ENCODE data around the gene RRAS. TPM values are rescaled to one million over a fixed set of nuclear protein-coding genes. Genes with fewer than 3 reads are reported as not detected.
A peak's percentile ranks its signal among the peaks of the same experiment; 100 is the strongest.
"Not testable (repeated sequence)": the region's sequence is repeated elsewhere in the genome, so short reads cannot be mapped to it uniquely, and the experiment has no call there.

Gene RRAS
- total RNA-seq, 2 donors from 2014 or later = 11.3 to 13.5 TPM

DNA sequence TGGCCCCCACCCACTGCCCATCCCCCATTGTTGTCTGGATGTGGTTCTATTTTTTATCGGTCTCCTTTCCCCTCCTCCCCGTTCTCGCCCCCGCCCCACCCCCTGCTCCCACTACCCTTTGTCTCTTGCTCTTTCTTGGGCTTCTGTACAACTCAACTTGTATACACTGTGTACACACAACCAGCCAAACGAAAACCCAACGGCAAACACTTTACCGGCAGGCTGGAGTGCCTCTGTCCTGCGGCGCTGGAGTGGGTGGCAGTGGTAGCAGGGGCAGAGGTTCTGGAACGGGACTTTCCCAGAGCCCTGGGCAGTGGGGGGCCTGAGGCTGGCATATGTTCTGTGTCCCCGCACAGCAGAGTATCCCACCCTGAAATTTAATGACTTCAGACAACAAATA lies 13.7 kb downstream of the RRAS start:
- no peak overlapping the region for H3K4me3 Mint-ChIP-seq
- peaks cover 0 to 14% of the 10 kb centered on the region in 2 donors for H3K36me3 Mint-ChIP-seq (ENCODE audit: insufficient read depth in 2 of 2)

DNA sequence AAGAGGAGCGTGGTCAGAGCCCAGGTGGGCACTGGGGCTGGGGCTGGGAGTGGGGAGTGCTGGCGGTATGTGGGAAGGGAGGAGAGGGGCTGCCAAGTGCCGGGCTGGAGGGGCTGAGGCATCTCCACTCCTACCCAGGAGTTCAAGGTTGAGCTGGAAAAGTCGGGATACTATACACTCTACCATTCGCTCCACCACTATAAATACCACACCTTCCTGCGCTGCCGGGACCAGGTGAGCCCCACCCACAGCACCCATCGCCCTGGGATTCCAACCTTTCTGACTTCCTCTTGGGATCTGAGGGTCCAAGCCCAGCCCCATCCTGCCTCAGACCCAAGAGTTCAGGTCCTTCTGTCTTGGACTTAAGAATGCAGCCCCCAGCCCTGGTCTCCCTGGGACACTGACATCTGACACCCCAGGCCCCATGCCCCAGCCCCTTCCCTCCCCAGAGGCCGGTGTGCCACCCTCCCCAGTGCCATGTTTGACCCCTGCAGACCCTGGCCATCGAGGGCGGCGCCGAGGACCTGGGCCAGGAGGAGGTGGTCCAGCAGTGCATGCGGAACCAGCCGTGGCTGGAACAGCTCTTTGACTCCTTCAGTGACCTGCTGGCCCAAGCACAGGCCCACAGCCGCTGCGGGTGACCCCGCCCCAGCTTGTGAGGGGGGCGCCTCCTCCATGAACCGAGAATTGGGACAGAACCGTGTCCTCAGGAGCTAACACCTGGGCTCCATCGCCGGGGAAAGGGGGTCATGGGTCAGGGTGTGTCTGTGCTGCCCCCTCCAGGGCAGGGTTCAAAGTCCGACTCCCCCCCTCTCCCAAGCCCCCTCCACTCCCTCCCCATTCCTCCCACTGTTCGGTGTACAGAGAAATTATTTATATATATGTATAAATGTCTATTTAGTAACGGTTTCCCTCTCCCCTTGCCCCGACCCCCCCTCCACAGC lies 14.7 kb downstream of the RRAS start:
- no peak overlapping the region for H3K27ac Mint-ChIP-seq
- DNase-seq (no peak), ATAC-seq (replicated peaks in 1 of 2) (no peak)
- H3K9me3 Mint-ChIP-seq = no peaks in the 10 kb centered on the region
- H3K27me3 Mint-ChIP-seq (ENCODE audit: low read depth) = no peaks in the 10 kb centered on the region
- peaks cover 0 to 14% of the 10 kb centered on the region in 2 donors for H3K36me3 Mint-ChIP-seq (ENCODE audit: insufficient read depth in 2 of 2)
- H3K4me3 Mint-ChIP-seq = no peak overlapping the region
- H3K4me1 Mint-ChIP-seq (ENCODE audit: low read depth) = no peaks in the 10 kb centered on the region

More for the DNA sequence above, 13.7 kb downstream of the RRAS start:
- Mint-ChIP-seq H3K27ac (no peak overlapping the region), H3K27me3 (ENCODE audit: low read depth) (no peaks in the 10 kb centered on the region), H3K9me3 (no peaks in the 10 kb centered on the region), H3K4me1 (ENCODE audit: low read depth) (no peaks in the 10 kb centered on the region)
- DNase-seq (no peak), ATAC-seq (replicated peaks in 1 of 2) (no peak)

DNA sequence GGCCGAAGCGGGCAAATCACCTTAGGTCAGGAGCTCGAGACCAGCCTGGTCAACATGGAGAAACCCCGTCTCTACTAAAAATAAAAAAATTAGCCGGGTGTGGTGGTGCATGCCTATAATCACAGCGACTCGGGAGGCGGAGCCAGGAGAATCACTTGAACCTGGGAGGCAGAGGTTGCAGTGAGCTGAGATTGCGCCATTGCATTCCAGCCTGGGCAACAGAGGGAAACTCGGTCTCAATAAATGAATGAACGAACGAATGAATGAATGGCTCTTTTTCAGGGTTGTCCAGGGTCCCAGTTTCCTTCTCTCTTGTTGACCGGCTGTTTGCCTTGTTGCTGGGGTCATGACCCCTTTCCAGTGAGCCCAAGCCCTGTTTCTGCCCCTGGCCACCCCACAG lies 22.1 kb downstream of the RRAS start:
- ATAC-seq (replicated peaks in 1 of 2); H3K27me3 Mint-ChIP-seq (ENCODE audit: low read depth); DNase-seq; H3K4me3 Mint-ChIP-seq; H3K27ac Mint-ChIP-seq; H3K9me3 Mint-ChIP-seq: not testable (repeated sequence)
- H3K36me3 Mint-ChIP-seq (ENCODE audit: insufficient read depth in 2 of 2) = peaks cover 11 to 29% of the 10 kb centered on the region in 2 donors
- peaks cover 20% of the 10 kb centered on the region for H3K4me1 Mint-ChIP-seq (ENCODE audit: low read depth)

DNA sequence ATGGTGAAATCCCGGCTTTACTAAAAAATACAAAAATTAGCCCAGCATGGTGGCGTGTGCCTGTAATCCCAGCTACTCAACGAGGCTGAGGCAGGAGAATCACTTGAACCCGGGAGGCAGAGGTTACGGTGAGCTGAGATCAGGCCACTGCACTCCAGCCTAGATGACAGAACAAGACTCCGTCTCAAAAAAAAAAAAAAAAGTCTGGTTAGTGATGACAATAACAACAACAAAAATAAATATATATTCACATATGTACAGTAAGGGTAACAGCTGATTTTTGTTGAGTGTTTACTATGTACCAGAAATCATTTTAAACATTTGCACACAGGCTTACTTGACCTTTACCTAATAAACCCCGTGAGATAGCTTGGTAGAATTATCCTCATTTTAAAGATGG lies 23.0 kb downstream of the RRAS start:
- no peaks in the 10 kb centered on the region for H3K27me3 Mint-ChIP-seq (ENCODE audit: low read depth)
- no peak overlapping the region for H3K4me3 Mint-ChIP-seq
- ATAC-seq (replicated peaks in 1 of 2) (no peak), DNase-seq (no peak)
- H3K27ac Mint-ChIP-seq = no peak overlapping the region
- peaks cover 20% of the 10 kb centered on the region for H3K4me1 Mint-ChIP-seq (ENCODE audit: low read depth)
- no peaks in the 10 kb centered on the region for H3K9me3 Mint-ChIP-seq
- peaks cover 11 to 27% of the 10 kb centered on the region in 2 donors for H3K36me3 Mint-ChIP-seq (ENCODE audit: insufficient read depth in 2 of 2)

DNA sequence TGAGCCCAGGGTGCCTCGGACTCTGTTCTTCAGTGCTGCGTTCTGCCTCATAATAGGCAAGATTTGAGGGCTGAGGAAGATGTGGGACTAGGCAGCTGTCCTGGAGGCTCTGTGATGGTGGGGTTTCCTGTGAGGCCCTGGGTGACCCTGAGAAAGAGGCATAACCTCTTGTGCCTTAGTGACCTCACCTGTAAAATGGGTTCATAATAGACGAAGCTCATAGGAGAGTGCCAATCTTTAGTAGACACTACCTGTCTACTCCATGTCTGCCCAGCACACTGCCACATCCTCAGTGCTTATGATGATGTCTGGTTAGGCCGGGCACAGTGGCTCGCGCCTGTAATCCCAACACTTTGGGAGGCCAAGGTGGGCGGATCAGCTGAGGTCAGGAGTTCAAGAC lies 23.4 kb downstream of the RRAS start:
- Mint-ChIP-seq H3K27me3 (ENCODE audit: low read depth) (no peaks in the 10 kb centered on the region), H3K27ac (no peak overlapping the region)

DNA sequence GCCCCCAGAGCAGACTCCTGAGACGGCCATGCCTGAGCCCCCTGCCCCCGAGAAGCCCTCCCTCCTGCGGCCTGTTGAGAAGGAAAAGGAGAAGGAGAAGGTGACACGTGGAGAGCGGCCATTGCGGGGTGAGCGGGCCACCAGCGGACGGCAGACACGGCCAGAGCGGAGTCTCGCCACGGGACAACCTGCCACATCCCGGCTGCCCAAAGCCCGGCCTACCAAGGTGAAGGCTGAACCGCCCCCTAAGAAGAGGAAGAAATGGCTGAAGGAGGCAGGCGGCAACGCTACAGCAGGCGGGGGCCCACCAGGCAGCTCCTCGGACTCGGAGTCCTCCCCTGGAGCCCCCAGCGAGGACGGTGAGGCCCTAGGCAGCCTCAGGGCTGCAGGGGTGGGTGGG lies 24.1 kb downstream of the RRAS start:
- peaks cover 20% of the 10 kb centered on the region for H3K4me1 Mint-ChIP-seq (ENCODE audit: low read depth)
- H3K4me3 Mint-ChIP-seq = no peak overlapping the region
- no peak for DNase-seq
- peaks cover 11 to 26% of the 10 kb centered on the region in 2 donors for H3K36me3 Mint-ChIP-seq (ENCODE audit: insufficient read depth in 2 of 2)
- no peaks in the 10 kb centered on the region for H3K9me3 Mint-ChIP-seq
- no peaks in the 10 kb centered on the region for H3K27me3 Mint-ChIP-seq (ENCODE audit: low read depth)
- no peak for ATAC-seq (replicated peaks in 1 of 2)
- no peak overlapping the region for H3K27ac Mint-ChIP-seq

More for the DNA sequence above, 23.4 kb downstream of the RRAS start:
- Mint-ChIP-seq H3K4me1 (ENCODE audit: low read depth) (peaks cover 20% of the 10 kb centered on the region), H3K9me3 (no peaks in the 10 kb centered on the region), H3K36me3 (ENCODE audit: insufficient read depth in 2 of 2) (peaks cover 11 to 26% of the 10 kb centered on the region in 2 donors), H3K4me3 (no peak overlapping the region)
- ATAC-seq (replicated peaks in 1 of 2) (no peak), DNase-seq (no peak)

DNA sequence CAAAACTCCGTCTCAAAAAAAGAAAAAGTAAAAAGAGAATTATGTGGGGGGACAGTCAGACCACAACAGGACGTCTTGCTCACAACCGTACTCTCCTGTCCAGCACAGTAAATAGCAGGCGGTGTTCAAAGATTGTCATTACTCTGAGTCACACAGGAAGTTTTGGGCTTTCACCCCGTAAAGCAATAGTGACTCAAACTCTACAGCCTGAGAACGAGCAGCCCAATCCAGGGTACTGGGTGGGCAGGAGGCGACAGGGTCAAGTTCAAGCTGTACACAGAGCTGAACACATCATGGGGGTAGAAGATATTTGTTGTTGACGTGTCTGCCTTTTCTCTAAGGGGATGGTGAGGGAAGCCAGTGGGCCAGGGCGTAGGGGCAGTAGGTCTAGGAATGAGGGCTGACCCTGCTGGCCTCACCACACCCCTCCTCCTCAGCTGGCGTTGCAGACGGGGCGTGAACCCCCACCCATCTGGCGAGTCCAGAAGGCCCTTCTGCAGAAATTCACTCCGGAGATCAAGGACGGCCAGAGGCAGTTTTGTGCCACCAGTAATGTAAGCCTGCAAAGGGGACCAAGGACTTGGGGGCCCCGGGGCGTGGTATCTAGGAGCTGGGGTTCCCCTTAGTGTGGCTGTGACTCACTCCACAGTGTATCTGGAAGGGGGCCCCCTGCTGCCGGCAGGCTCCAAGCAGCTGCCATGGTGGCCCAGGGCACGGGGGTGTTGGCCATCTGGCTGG lies 25.7 kb downstream of the RRAS start:
- Mint-ChIP-seq H3K4me3 (peak overlapping the region; percentile 62 to 69), H3K27ac (peak overlapping the region; percentile 74), H3K4me1 (ENCODE audit: low read depth) (peaks cover 20% of the 10 kb centered on the region), H3K9me3 (no peaks in the 10 kb centered on the region), H3K27me3 (ENCODE audit: low read depth) (no peaks in the 10 kb centered on the region), H3K36me3 (ENCODE audit: insufficient read depth in 2 of 2) (peaks cover 11 to 28% of the 10 kb centered on the region in 2 donors)
- peak; percentile 49 to 65 for DNase-seq
- peak; percentile 87 to 94 for ATAC-seq (replicated peaks in 1 of 2)

DNA sequence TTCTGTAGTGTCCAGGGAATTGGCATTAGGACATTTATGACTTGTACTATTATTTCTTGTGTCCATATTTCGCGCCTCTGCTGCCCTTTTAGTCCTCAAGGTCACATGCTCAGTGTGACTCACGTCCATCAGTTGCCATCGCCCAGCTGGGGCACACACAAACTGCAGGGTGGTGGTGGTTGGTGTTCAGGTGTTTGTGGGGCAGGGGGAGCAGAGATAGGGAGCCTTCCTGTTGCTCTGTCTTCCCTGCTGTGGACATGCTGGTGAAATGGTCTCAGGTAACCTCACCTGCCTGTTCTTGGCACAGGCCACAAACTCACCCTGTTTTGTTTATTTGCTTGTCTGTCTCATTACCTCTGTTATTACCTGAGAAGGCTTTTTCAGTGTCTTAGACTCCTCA lies 26.6 kb downstream of the RRAS start:
- Mint-ChIP-seq H3K27ac (peak overlapping the region; percentile 74), H3K36me3 (ENCODE audit: insufficient read depth in 2 of 2) (peaks cover 7 to 24% of the 10 kb centered on the region in 2 donors), H3K27me3 (ENCODE audit: low read depth) (no peaks in the 10 kb centered on the region), H3K9me3 (no peaks in the 10 kb centered on the region), H3K4me3 (no peak overlapping the region), H3K4me1 (ENCODE audit: low read depth) (peaks cover 20% of the 10 kb centered on the region)
- ATAC-seq (replicated peaks in 1 of 2) = no peak
- DNase-seq = no peak

DNA sequence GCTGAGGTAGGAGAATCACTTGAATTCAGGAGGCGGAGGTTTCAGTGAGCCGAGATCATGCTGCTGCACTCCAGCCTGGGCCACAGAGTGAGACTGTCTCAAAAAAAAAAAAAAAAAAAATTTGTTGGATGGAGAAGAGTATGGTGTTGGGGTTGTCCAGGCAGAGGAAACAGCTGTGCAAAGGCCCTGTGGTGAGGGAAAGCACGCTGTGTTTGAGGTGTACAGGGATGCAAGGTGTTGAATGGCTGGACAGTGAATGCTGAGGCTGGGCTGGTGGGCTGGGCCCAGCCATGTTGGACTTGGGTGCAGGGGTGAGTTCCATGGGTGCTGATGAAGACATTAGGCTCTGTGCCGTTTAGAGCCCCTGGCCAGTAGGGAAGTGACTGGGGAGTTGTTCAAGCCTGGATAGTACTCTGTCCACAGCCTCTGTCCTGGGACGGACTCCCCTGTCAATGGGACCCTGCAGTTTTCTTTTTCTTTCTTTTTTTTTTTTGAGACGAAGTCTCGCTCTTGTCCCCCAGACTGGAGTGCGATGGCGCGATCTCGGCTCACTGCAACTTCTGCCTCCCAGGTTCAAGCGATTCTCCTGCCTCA lies 30.3 kb downstream of the RRAS start:
- H3K27ac Mint-ChIP-seq = no peak overlapping the region
- ATAC-seq (replicated peaks in 1 of 2) (no peak), DNase-seq (no peak)
- H3K4me1 Mint-ChIP-seq (ENCODE audit: low read depth) = peaks cover 18% of the 10 kb centered on the region
- H3K9me3 Mint-ChIP-seq = no peaks in the 10 kb centered on the region
- H3K27me3 Mint-ChIP-seq (ENCODE audit: low read depth) = no peaks in the 10 kb centered on the region
- H3K36me3 Mint-ChIP-seq (ENCODE audit: insufficient read depth in 2 of 2) = peaks cover 1 to 6% of the 10 kb centered on the region in 2 donors
- no peak overlapping the region for H3K4me3 Mint-ChIP-seq

DNA sequence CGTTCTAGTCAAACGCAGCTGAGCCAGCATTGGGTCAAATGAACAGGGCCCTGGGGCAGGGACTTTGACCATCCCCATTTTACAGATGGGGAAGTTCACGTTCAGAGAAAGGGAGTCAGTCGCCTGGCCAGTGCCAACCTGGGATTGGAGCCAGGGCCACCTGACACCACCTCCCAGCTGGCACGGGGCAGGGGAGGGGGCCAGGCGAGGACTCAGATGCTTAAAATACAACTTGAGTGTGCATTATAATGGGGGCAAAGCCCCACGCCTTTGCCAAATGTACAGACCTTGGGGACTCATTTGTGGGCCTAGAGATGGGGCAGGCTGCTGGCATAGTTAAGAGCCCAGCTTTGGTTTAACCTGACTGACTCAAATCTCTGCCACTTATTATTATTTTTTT lies 34.3 kb downstream of the RRAS start:
- ATAC-seq (replicated peaks in 1 of 2) (no peak), DNase-seq (no peak)
- H3K4me1 Mint-ChIP-seq (ENCODE audit: low read depth) = peaks cover 9% of the 10 kb centered on the region
- H3K4me3 Mint-ChIP-seq = no peak overlapping the region
- H3K9me3 Mint-ChIP-seq = no peaks in the 10 kb centered on the region
- peaks cover 3 to 10% of the 10 kb centered on the region in 2 donors for H3K36me3 Mint-ChIP-seq (ENCODE audit: insufficient read depth in 2 of 2)
- no peaks in the 10 kb centered on the region for H3K27me3 Mint-ChIP-seq (ENCODE audit: low read depth)
- no peak overlapping the region for H3K27ac Mint-ChIP-seq

DNA sequence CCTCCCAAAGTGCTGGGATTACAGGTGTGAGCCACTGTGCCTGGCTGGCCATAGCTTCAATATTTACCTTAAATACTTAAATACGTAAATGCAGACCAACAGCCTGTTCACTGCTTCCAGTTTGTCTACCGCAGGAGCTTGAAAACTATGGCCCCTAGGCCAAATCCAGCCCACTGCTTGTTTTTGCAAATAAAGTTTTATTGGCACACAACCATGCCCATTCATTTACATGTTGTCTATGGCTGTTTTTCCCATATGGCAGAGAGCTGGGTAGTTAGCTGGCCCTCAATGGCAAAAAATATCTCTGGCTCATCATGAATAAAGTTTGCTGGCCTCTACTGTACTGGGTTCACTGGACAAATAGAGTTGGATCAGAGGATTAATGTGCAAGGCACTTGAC lies 37.1 kb downstream of the RRAS start:
- no peak overlapping the region for H3K27ac Mint-ChIP-seq
- peaks cover 15% of the 10 kb centered on the region for H3K4me1 Mint-ChIP-seq (ENCODE audit: low read depth)
- H3K4me3 Mint-ChIP-seq = no peak overlapping the region
- H3K9me3 Mint-ChIP-seq = no peaks in the 10 kb centered on the region
- H3K27me3 Mint-ChIP-seq (ENCODE audit: low read depth) = no peaks in the 10 kb centered on the region
- peaks cover 6 to 15% of the 10 kb centered on the region in 2 donors for H3K36me3 Mint-ChIP-seq (ENCODE audit: insufficient read depth in 2 of 2)
- no peak for DNase-seq
- ATAC-seq (replicated peaks in 1 of 2) = no peak

DNA sequence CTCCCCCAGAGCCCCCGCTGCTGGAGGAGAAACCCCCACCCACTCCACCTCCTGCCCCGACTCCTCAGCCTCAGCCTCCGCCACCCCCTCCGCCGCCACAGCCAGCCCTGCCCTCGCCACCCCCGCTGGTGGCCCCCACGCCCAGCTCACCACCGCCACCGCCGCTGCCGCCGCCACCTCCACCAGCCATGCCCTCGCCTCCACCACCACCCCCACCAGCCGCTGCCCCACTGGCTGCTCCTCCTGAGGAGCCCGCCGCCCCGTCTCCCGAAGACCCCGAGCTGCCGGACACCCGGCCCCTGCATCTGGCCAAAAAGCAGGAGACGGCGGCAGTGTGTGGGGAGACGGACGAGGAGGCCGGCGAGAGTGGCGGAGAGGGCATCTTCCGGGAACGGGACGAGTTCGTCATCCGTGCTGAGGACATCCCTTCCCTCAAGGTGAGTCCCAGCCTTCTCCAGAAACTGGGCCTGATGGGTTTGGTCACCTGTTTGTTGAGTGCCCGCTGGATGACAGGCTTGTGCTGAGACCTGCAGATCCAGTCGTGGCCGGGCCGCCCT lies 38.4 kb downstream of the RRAS start:
- Mint-ChIP-seq H3K4me3 (no peak overlapping the region), H3K9me3 (no peaks in the 10 kb centered on the region), H3K27ac (no peak overlapping the region), H3K27me3 (ENCODE audit: low read depth) (no peaks in the 10 kb centered on the region), H3K4me1 (ENCODE audit: low read depth) (peaks cover 15% of the 10 kb centered on the region), H3K36me3 (ENCODE audit: insufficient read depth in 2 of 2) (peaks cover 6 to 12% of the 10 kb centered on the region in 2 donors)
- ATAC-seq (replicated peaks in 1 of 2) (no peak), DNase-seq (no peak)

All from activated T-cell treated with anti-CD3 and anti-CD28 coated beads, Interleukin-2, amount 50 U/mL, for 72 hours (primary cell).